Measurements from ENCODE around the gene ANKRD33.

DNA sequence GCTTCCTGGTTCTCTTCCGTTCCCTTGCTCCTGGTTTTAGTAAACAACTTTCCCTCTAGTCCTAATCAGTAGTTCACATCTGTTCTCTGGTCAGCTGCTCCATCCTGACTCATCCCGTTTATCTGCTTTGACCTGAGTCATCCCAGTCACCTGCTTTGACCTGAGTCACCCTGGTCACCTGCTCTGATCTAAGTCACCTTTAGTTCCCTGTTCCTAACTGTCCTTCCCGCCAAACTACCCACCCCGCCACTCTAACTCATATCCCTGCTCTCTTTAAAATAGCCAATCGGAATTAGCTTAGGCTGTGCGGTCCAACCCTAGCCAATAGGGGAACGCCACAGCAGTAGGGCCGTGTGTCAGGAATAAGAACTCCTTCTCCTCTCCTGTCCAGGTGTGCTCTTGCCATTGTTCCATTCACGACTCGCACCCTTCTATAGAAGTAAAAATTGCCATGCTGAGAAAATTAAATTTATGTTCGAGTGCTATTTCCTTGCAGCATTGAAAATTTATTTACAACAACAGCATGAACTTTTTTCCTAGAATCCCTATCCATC, 3.1 kb upstream of the ANKRD33 start:
- TF ChIP-seq, protein P1, sequence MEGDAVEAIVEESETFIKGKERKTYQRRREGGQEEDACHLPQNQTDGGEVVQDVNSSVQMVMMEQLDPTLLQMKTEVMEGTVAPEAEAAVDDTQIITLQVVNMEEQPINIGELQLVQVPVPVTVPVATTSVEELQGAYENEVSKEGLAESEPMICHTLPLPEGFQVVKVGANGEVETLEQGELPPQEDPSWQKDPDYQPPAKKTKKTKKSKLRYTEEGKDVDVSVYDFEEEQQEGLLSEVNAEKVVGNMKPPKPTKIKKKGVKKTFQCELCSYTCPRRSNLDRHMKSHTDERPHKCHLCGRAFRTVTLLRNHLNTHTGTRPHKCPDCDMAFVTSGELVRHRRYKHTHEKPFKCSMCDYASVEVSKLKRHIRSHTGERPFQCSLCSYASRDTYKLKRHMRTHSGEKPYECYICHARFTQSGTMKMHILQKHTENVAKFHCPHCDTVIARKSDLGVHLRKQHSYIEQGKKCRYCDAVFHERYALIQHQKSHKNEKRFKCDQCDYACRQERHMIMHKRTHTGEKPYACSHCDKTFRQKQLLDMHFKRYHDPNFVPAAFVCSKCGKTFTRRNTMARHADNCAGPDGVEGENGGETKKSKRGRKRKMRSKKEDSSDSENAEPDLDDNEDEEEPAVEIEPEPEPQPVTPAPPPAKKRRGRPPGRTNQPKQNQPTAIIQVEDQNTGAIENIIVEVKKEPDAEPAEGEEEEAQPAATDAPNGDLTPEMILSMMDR (IDR thresholded peaks at IDR 0.05; ENCODE audit: control extremely low read depth in 1 of 3, insufficient read depth in 1 of 3, low read depth in 1 of 3, low read length in 3 of 3): no peak
- TF ChIP-seq POLR2AphosphoS5 (IDR thresholded peaks at IDR 0.05; ENCODE audit: low read depth, low read length) (no peak), POLR2A (IDR thresholded peaks at IDR 0.05; ENCODE audit: control extremely low read depth in 1 of 2, low read depth in 2 of 2, low read length in 2 of 2) (no peak), MAFK (IDR thresholded peaks at IDR 0.05; ENCODE audit: low read depth, low read length) (peak; percentile 52; the same call in 1 of the 2 replicates), EP300 (IDR thresholded peaks at IDR 0.05; ENCODE audit: borderline replicate concordance in 1 of 2, low read depth in 2 of 2, low read length in 2 of 2) (no peak), EZH2 (IDR thresholded peaks at IDR 0.05; ENCODE audit: low read depth, low read length, severe bottlenecking) (no peak), CREB1 (IDR thresholded peaks at IDR 0.05) (no peak), HDAC6 (IDR thresholded peaks at IDR 0.05; ENCODE audit: low read depth, low read length) (no peak), SIX5 (IDR thresholded peaks at IDR 0.05; ENCODE audit: low read depth, low read length) (no peak)

All from H1 (cell line).